ENCODE data around the gene SURF1. TPM values are rescaled to one million over a fixed set of nuclear protein-coding genes. Genes with fewer than 3 reads are reported as not detected.
"Not testable (repeated sequence)": the region's sequence is repeated elsewhere in the genome, so short reads cannot be mapped to it uniquely, and the experiment has no call there.

Gene SURF1
- total and polyA plus RNA-seq, 9 of the 15 experiments (the other 6 are each of a cell fraction or from before 2014, with no cell fraction given) = 16.1 to 31.3 (median 20.9) TPM

DNA sequence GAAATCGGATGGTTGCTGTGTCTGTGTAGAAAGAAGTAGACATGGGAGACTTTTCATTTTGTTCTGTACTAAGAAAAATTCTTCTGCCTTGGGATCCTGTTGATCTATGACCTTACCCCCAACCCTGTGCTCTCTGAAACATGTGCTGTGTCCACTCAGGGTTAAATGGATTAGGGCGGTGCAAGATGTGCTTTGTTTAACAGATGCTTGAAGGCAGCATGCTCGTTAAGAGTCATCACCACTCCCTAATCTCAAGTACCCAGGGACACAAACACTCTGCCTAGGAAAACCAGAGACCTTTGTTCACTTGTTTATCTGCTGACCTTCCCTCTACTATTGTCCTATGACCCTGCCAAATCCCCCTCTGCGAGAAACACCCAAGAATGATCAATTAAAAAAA is 35.2 kb upstream of the SURF1 start:
- peak; percentile 26; the same call in 1 of the 2 replicates for TF ChIP-seq CBFA2T2 (conservative IDR thresholded peaks at IDR 0.05)
- peak; percentile 43 for TF ChIP-seq CBFA2T3 (IDR thresholded peaks at IDR 0.05)
- intact Hi-C loops (cut with micrococcal nuclease); H4K20me1 ChIP-seq (replicated peaks; ENCODE audit: control insufficient read depth, insufficient read depth, low read length); H2AFZ ChIP-seq (ENCODE audit: low read depth, low read length); H3K4me2 ChIP-seq (ENCODE audit: insufficient read depth, low read length); FAIRE-seq; H3K9me3 ChIP-seq (replicated peaks; ENCODE audit: control insufficient read depth, insufficient read depth, low read depth, low read length); H3K9me1 ChIP-seq (ENCODE audit: control insufficient read depth, insufficient read depth, low read length); H3K27ac ChIP-seq (ENCODE audit: extremely low read depth, low read depth, low read length); DNase-seq (ENCODE audit: extremely low read depth in 1 of 4, low spot score in 3 of 4); BruUV-seq (replicated peaks); ATAC-seq; H3K4me3 ChIP-seq; H3K36me3 ChIP-seq (ENCODE audit: control insufficient read depth, insufficient read depth, low read length); CTCF ChIA-PET (ENCODE audit: low intra/inter-chr PET ratio); POLR2A ChIA-PET; H3K9ac ChIP-seq (ENCODE audit: insufficient read depth in 1 of 2, low read depth in 2 of 2, low read length in 2 of 2); H3K4me1 ChIP-seq (replicated peaks in 1 of 2; ENCODE audit: control insufficient read depth in 2 of 2, insufficient read depth in 2 of 2, low read length in 2 of 2); H3K79me2 ChIP-seq (ENCODE audit: control insufficient read depth, insufficient read depth, low read length); in situ Hi-C loops (cut with MboI): not testable (repeated sequence)
- H3K27me3 ChIP-seq (ENCODE audit: control insufficient read depth in 2 of 2, insufficient read depth in 2 of 2, low read length in 2 of 2) = peaks cover 42 to 70% of the 10 kb centered on the region in 2 experiments; a peak in 4 of 5 replicates
- 9% methylated on average over 1 of the region's 4 CpGs for WGBS (ENCODE audit: insufficient coverage, low coverage, missing lambda C conversion rate)

DNA sequence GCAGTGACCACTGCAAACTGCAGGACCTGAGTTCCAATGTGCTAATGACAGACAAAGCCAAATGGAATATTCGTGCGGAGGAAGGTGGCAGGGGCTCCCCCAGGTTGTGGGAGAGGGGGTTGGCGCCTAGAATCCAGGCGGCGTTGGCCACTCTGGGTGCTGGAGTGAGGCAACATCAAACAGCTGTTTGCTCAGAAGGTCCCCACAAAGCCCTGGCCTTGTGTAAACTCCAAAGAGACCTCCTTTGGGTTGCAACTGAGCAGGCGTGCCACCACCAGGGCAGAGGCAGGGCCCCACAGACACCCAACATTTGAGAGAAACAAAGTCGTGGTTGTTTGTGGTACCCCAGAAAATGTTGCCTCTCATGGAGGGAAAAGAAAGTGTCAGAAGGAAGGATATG is 34.4 kb upstream of the SURF1 start:
- FAIRE-seq = no peak
- Histone ChIP-seq H3K4me1 (replicated peaks in 1 of 2; ENCODE audit: control insufficient read depth in 2 of 2, insufficient read depth in 2 of 2, low read length in 2 of 2) (peaks cover 0 to 11% of the 10 kb centered on the region in 2 experiments; a peak in 2 of 5 replicates), H3K9me1 (ENCODE audit: control insufficient read depth, insufficient read depth, low read length) (peaks cover 2% of the 10 kb centered on the region), H3K36me3 (ENCODE audit: control insufficient read depth, insufficient read depth, low read length) (no peaks in the 10 kb centered on the region), H2AFZ (ENCODE audit: low read depth, low read length) (no peak overlapping the region), H3K27ac (ENCODE audit: extremely low read depth, low read depth, low read length) (no peak overlapping the region), H3K79me2 (ENCODE audit: control insufficient read depth, insufficient read depth, low read length) (no peaks in the 10 kb centered on the region), H3K4me2 (ENCODE audit: insufficient read depth, low read length) (no peak overlapping the region), H3K4me3 (no peak overlapping the region), H3K9ac (ENCODE audit: insufficient read depth in 1 of 2, low read depth in 2 of 2, low read length in 2 of 2) (no peak overlapping the region), H3K27me3 (ENCODE audit: control insufficient read depth in 2 of 2, insufficient read depth in 2 of 2, low read length in 2 of 2) (peaks cover 41 to 69% of the 10 kb centered on the region in 2 experiments; a peak in 4 of 5 replicates), H3K9me3 (replicated peaks; ENCODE audit: control insufficient read depth, insufficient read depth, low read depth, low read length) (no peaks in the 10 kb centered on the region), H4K20me1 (replicated peaks; ENCODE audit: control insufficient read depth, insufficient read depth, low read length) (peaks cover 3% of the 10 kb centered on the region; the same call in 1 of the 2 replicates)
- 7% methylated on average over 6 of the region's 7 CpGs for WGBS (ENCODE audit: insufficient coverage, low coverage, missing lambda C conversion rate)
- POLR2A ChIA-PET = no interaction called here
- no TSS peak for BruUV-seq (replicated peaks)
- no peak for ATAC-seq
- intact Hi-C loops (cut with micrococcal nuclease) = no loop called here
- CTCF ChIA-PET (ENCODE audit: low intra/inter-chr PET ratio) = no interaction called here
- no peak for DNase-seq (ENCODE audit: extremely low read depth in 1 of 4, low spot score in 3 of 4)
- in situ Hi-C loops (cut with MboI) = no loop called here
- no peak for TF ChIP-seq HDAC6 (IDR thresholded peaks at IDR 0.05; ENCODE audit: low read depth, low read length)
- TF ChIP-seq ZNF436 (CRISPR knock-in tag; IDR thresholded peaks at IDR 0.05) = no peak
- TF ChIP-seq, protein P1, sequence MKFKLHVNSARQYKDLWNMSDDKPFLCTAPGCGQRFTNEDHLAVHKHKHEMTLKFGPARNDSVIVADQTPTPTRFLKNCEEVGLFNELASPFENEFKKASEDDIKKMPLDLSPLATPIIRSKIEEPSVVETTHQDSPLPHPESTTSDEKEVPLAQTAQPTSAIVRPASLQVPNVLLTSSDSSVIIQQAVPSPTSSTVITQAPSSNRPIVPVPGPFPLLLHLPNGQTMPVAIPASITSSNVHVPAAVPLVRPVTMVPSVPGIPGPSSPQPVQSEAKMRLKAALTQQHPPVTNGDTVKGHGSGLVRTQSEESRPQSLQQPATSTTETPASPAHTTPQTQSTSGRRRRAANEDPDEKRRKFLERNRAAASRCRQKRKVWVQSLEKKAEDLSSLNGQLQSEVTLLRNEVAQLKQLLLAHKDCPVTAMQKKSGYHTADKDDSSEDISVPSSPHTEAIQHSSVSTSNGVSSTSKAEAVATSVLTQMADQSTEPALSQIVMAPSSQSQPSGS (CRISPR knock-in tag; IDR thresholded peaks at IDR 0.05) = no peak
- TF ChIP-seq, protein P2, sequence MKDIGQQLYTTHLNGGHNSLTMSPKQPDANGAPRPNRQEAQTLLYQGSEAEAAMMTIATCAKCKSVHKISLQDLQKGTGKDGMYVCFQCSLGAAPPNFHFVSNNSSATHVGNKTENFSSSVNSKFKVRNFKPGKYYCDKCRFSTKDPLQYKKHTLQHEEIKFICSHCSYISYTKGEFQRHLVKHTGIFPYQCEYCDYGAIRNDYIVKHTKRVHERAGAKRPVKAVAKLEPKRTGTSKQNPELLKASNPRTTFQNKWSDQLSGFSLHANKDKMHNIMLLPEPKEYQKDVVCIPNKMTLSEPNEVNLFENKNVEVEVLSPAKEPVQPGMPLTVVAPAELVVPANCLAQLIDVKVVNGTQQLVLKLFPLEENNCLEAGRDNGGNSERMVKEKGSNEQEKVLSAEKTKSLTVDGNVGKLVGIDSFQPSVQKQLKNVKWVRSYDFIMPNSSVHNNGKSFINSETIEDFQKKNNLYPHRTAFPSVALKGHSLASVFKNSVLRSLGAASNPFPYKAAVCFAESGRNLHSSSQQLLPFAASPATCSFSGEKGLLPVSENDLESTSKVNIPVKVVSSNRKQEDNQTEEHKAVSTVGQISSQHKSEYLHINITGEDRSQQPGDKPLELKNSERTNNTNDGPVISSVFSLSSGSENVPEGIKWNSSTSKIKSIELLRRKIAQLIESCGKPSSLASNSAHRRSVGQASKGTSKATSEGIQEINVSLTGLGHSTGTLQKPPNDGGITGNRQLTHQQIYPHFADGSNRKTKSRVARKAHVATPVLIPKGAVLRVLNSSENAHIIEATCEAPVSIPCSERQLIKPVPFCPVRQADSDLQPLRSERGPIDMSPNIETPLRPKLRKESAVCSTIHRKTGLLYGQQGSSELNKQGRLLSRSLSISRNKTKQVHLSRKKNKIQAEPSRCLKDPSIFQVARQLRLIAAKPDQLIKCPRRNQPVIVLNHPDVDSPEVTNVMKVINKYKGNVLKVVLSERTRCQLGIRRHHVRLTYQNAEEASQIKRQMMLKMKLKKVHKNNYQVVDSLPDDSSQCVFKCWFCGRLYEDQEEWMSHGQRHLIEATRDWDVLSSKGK (CRISPR knock-in tag; IDR thresholded peaks at IDR 0.05) = no peak
- TF ChIP-seq BRD9 (IDR thresholded peaks at IDR 0.05; ENCODE audit: low read depth, partially characterized antibody) = no peak
- no peak for TF ChIP-seq ZFP36 (IDR thresholded peaks at IDR 0.05; ENCODE audit: low read depth, low read length, partially characterized antibody)
- no peak for TF ChIP-seq PCBP2 (IDR thresholded peaks at IDR 0.05; ENCODE audit: low read depth, low read length, poor library complexity, severe bottlenecking)
- no peak for TF ChIP-seq SIRT6 (IDR thresholded peaks at IDR 0.05; ENCODE audit: low read depth, low read length)
- no peak for TF ChIP-seq MYNN (IDR thresholded peaks at IDR 0.05)
- no peak for TF ChIP-seq MYNN (CRISPR knock-in tag; IDR thresholded peaks at IDR 0.05)
- no peak for TF ChIP-seq FUS (optimal IDR thresholded peaks at IDR 0.05; ENCODE audit: low read depth, low read length)
